HG02943 (cell line): ENCODE measurements around the gene C14orf39.

Experiments used
- ATAC-seq: cut with Tn5 transposase; IDR thresholded peaks from one replicate; pipeline ENCODE4 v1.9.1; 2021; ENCODE audit warnings: mild to moderate bottlenecking, low read depth, moderate library complexity; ENCODE audit not compliant: unreplicated experiment

The C14orf39 gene

GRCh38 chr14:60485598-60486251 lies at the start of gene C14orf39:
TSS of gene C14orf39 (minus strand) at chr14:60486063. CDS start at chr14:60485078, 985 bp downstream.
- no peak for ATAC-seq

- no peak for ATAC-seq
Observed at GRCh38 chr14:60532442-60532841, 46.6 kb upstream of the C14orf39 start.

- no peak for ATAC-seq
Observed at GRCh38 chr14:60515511-60516289, 29.8 kb upstream of the C14orf39 start.

- no peak for ATAC-seq
Observed at GRCh38 chr14:60514741-60515491, 29.1 kb upstream of the C14orf39 start.

GRCh38 chr14:60514378-60514740 lies 28.5 kb upstream of the C14orf39 start:
- no peak for ATAC-seq

GRCh38 chr14:60512973-60513571 lies 27.2 kb upstream of the C14orf39 start:
- no peak for ATAC-seq

DNA sequence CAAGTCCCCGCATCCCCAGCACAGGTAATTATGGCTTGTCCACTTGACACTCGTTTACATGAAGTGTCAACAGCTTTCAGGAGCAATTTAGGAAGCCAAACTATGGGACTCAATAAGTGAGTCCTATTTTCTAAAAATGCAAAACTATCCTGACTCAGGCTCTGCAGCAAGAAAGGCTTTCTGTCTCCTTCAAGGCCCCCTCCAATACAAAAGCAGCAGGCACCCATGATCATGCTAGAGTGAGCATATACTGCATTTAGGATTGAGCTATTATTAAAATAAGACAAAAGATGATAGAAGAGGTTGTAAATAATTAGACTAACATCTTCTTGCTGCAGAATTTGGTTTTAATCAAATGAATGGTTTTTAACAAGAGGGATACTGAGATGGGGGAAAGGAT lies 26.3 kb upstream of the C14orf39 start:
- ATAC-seq, result no peak

GRCh38 chr14:60510951-60511599 lies 25.2 kb upstream of the C14orf39 start:
- no peak for ATAC-seq

DNA sequence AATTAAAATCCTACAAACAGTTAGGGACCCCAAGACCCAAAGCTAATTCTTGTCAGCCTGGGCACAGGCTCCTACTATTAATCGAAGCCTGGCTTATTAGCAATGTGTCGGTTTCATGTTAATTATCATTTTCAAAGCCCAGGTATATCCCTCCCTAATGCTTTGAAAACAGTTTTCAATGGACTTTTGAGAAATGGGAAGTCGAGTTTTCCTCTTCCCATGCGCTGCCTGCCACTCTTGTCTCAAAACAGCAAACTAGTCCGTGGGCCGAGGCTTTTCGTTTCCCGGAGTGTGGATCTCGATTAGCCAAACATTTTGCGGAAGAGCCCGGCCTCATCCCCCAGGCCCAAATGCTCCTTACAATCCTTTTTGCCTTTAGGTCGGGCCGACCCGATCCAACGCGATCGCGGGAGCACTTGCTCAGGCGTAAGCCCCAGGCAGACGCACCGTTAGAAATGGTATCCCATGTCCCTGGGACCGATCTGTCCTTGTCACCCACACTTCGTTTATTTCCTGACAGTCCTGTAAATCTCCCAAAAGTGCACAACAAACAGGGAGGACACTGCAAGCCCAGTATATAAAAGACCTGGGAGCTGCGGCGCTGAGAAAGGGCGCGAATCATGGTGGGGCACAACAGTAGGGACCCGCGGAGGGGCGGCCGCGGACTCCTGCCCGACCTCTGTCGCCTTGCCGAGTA lies 24.5 kb upstream of the C14orf39 start:
- no peak for ATAC-seq

GRCh38 chr14:60509438-60510253 lies 23.8 kb upstream of the C14orf39 start:
- no peak for ATAC-seq

DNA sequence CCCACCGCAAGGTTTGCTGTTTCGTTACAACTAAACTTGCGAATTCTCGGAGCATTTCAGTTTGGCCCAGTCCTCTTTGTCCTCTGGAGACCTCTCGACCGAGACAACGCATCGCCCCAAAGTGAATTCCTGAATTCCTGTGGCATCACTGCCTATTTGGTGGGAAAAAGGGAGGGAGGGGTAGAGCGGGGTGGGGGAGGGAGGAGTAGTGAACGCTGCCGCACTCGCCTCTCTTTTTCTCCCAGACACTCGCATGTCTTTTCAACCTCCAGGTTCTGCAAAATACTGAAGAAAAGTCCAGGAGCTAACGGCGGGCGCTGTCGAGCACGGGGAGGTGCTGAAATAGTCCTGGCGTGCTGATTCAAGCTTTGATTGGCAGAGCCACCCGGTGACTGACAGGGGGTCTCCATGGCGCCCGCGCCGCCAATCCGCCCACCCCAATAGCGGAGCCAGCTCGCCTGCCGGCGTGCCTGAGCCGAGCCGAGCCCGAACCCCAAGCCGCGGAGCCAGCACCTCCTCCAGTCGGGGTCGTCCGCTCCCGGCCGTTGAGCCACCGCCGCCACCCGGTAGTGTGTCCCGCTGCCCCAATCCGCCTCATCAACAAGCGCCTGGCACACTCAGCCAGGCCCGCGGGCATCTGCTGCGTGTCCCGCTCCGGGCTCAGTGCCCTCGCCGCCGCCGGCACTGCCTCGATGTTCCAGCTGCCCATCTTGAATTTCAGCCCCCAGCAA lies 23.0 kb upstream of the C14orf39 start, which contains the start of gene SIX6:
Gene SIX6 (plus strand): TSS at position 440 of the 731 bp plus-strand sequence. CDS start 253 bp downstream, at position 693.
- ATAC-seq, result no peak

DNA sequence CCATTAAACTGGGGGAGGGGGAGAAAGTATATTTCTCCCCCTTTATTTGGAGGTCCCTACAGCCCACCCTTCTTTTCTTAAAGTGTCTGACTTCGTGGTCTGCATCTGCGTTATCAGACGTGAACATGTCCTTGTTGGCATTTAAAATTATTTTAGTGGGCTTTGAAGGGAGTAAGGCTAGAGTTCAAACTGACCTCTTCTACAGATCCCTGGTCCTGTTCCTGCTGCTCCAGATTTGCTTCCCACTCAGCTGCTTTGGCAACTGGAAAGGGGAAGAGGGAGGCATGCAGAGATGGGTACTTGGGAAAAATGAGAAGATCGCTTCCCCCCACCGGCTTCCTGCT lies 22.5 kb upstream of the C14orf39 start:
- ATAC-seq, result no peak

DNA sequence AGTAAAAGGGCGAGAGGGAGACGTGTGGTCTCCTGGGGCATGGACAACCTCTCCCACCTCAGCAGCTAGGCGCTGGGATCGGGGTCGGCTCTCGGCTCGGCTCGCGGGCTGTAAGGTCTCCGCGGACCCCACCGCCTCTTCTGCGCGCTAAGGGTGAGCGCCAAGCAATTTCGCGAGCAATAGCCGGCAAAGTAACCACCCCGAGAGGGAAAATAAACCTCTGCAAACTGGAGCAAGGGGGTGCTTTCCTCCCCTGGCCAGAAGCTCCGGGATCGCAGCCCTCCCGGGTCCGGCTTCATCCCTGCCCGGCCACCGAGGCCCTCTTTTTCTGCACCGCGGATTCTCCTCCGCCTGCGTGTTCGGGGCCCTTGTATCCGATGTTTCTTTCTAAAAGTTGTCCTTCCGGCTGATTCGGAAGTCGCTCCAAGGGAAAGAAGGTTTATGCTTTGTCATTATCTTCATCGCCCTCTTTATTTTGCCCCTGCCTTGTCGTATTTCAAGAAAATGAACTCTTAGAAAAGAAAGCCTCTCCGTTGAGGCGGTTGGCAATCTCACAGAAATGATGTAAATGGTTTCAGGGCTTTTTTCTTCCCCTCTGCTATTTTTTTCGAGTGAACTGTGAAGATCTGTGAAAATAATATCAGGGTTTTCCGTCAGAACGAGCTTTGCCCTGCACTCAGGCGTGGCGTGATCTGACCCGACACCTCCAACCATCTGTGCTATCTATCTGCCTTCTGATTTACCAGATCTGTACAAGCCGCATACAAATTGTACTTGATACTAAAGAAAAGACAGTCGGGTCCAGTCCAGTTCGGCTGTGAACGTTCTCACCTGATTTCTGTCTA lies 21.3 kb upstream of the C14orf39 start:
- ATAC-seq, result no peak

GRCh38 chr14:60506462-60506984 lies 20.7 kb upstream of the C14orf39 start:
- ATAC-seq, result no peak

DNA sequence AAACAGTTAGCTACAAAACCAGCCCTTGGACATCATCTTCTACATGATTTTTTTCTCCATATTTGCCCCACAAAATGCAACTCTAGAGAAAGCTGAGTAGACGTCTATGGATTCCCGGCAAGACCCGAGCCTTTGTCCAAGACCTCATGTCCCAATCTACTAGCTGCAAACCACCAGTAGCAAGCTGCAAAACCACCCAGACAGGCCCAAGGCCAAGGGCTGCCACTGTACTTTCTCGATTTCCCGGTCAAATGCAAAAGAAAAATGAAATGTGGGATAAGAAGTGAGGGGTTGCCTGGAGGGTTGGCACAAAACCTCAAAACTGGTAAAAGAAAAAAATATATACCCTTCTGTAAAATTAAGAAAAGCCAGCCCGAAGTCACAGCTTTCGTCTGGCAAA lies 20.1 kb upstream of the C14orf39 start:
- ATAC-seq, result no peak

DNA sequence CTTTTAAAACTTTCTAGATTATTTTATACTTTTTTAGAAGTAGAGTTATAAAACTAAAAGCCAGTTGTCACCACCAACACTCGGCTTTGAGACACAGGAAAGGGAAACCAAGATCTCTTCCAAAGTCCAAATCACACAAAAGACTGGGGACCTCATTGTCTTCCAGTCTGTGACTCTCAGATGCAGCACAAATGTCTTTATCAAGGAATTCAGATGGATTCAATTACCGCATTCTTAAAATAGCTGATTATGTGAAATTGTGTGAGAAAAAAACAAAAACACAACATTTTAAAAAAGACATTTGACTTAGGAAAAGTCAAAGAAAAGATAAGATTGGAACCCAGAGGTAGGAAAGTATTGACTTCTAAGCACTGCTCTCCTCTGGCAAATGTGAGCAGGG lies 19.6 kb upstream of the C14orf39 start:
- no peak for ATAC-seq

DNA sequence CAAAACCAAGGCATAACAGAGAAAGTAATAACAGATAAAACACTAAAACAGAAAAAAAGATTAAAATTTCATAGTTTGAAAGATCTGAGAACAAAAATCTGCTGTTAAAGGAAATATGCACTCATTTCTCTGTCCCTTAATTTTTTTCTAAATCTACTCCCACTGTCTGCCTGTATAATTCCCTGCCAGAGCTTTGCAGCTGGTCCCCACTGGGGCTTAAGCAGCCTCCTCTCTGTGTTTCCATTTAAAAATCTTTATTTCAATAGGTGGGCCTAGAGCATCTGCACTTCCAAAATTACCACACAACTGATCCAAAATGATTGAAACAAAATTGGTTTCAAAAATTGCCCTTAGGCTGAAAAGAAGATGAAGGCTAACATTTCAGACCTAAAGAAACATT lies 16.7 kb upstream of the C14orf39 start:
- ATAC-seq, result no peak
